ENCODE data around the gene KRTAP10-6. TPM values are rescaled to one million over a fixed set of nuclear protein-coding genes. Genes with fewer than 3 reads are reported as not detected.
A peak's percentile ranks its signal among the peaks of the same experiment; 100 is the strongest.
"Not testable (repeated sequence)": the region's sequence is repeated elsewhere in the genome, so short reads cannot be mapped to it uniquely, and the experiment has no call there.

Gene KRTAP10-6
- total RNA-seq, 1 experiment from 2014 or later: not detected

DNA sequence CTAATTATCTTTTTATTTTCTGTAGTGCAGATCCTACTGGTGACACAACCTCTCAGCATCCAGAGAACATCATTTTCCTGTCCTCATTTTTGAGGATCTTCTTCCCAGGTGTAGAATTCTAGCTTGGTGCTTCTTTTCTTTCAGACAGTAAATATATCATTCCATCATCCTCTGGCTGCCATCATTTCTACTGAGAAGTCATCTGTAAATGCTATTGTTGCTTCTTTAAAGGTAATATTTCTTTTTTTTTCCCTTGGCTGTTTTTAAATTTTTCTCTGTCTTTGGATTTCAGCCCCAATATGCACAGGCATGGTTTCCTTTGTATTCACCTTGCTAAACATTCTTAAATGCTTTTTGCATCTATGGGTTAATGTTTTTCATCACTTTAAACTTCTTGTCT, 31.3 kb upstream of the KRTAP10-6 start:
- in situ Hi-C loops (cut with HindIII; ENCODE audit: low pct_unique_long_range_greater_than_20kb, low sequenced_read_pairs): no loop called here
- no peak for DNase-seq (ENCODE audit: low read depth, low spot score)

DNA sequence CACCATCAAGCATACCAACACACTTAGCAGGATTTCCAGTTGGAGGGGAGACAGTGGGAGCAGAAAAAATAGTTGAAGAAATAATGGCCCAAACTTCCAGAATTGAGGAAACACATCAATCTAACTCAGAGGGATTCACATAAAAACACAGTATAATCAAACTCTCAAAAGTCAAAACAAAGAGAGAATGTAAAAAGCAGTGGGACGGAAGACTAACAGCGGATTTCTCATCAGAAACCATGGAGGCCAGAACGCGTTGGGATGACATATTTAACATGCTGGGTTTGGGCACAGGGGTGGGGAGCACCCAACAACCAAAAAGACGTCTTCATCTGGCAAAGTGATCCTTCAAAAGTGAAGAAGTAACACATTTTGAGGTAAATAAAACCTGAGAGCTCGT, 27.6 kb upstream of the KRTAP10-6 start:
- DNase-seq (ENCODE audit: low read depth, low spot score): no peak
- in situ Hi-C loops (cut with HindIII; ENCODE audit: low pct_unique_long_range_greater_than_20kb, low sequenced_read_pairs): no loop called here

DNA sequence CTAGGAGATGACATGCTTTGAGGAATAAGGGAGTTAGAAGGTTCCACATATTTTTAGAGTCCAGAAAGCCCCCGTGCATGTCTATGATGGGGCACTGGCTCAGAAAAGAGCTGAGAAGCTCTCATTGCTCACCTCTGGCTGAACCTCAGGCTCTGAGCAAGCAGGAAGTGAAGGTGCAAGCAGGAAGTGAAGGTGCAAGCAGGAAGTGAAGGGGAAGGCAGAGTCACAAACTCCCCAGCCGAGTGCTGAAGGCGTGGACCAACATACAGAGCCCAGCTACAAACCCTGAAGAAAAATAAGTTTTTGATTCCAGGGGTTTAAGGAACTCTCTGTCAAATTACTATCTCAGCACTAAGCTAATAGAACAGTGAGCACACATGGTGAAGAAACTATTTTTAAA, 26.6 kb upstream of the KRTAP10-6 start:
- no peak for DNase-seq (ENCODE audit: low read depth, low spot score)
- in situ Hi-C loops (cut with HindIII; ENCODE audit: low pct_unique_long_range_greater_than_20kb, low sequenced_read_pairs): no loop called here

DNA sequence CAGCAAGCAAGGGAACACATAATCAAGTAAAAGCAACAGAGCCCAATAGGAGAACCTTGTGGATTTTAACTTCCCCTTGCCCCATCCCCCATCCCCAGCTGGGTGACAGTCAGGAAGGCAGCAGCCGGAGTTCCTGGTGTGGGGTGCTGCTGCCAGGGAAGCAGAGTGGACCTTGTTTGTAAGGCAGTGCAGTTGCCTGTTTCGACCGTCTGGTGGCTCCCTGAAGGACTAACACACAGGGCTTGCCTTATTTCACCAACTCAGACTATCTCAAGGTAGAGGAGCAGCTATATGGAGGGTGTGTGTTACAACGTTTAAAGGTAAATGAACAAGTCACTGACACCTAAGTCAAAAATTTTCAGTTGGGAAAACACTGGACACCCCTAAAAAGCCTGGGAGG, 26.2 kb upstream of the KRTAP10-6 start:
- in situ Hi-C loops (cut with HindIII; ENCODE audit: low pct_unique_long_range_greater_than_20kb, low sequenced_read_pairs): no loop called here
- peak; percentile 41 for DNase-seq (ENCODE audit: low read depth, low spot score)

DNA sequence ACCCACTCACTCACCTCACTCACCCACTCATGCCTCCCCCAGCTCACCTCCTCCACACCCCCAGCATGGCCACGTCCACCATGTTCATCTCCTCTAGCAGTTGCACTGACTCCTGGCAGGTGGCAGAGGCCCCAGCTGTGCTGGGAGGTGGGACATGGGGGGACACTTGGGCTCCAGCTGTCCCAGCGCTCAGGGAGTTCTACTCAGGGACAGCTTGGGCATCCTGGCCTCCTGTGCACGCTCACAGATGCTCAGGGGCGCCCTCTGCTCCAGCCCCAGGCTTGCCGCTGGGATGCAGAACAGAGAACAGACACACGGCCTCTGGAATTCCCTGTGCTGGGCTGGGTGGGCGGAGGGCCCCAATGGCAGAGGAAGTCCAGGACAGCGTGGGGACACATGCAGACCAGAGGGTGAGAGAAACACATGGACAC, 24.8 kb upstream of the KRTAP10-6 start:
- in situ Hi-C loops (cut with HindIII; ENCODE audit: low pct_unique_long_range_greater_than_20kb, low sequenced_read_pairs): no loop called here
- no peak for DNase-seq (ENCODE audit: low read depth, low spot score)

DNA sequence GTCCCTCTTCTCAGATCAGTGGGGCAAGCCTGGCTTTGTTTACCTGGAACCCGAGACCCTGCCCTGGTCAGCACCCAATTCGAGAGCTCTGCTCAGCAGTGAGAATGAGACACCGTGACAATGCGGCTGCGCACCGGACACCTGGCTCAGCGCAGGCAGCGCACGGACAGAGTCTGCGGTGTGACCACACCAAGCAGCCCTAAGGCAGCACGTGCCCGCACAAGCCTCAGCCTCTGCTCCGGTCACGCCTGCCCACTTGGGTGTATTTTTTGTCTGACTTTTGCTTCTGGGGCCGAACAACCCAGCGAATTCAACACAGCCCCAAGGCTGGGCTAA, 24.3 kb upstream of the KRTAP10-6 start:
- DNase-seq (ENCODE audit: low read depth, low spot score): no peak
- in situ Hi-C loops (cut with HindIII; ENCODE audit: low pct_unique_long_range_greater_than_20kb, low sequenced_read_pairs): no loop called here

DNA sequence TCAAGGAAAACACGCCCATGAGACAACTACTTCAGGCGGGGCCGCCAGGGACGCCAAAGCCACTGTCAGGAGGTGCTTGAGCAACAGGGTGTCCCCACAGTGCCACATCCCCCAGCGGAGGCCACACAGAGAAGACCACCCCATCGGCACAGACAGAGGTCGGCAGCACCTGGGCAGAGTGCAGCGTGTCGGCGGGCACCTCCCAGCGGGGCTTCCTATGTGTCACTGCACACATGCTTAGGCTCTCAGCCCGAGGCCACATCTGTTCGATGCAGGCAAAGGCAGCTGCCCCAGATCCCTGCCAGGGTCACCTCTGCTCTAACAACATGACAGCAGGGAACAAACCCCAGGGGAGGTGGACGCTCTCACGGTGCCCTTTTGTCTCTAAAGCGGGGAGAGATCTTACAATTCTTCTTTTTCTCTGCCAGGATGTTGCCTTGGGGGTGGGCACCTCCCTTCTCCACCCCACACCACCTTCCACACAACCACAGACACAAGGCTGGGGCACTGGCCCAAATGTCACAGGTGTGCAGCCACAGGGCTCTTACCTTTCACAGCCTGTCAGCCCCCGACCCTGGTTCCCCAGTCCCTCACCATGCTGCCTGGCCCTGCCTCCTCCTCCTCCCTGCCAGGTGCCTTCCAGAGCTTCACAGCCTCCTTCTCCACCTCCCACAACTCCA, 23.7 kb upstream of the KRTAP10-6 start:
- in situ Hi-C loops (cut with HindIII; ENCODE audit: low pct_unique_long_range_greater_than_20kb, low sequenced_read_pairs): no loop called here
- no peak for DNase-seq (ENCODE audit: low read depth, low spot score)

DNA sequence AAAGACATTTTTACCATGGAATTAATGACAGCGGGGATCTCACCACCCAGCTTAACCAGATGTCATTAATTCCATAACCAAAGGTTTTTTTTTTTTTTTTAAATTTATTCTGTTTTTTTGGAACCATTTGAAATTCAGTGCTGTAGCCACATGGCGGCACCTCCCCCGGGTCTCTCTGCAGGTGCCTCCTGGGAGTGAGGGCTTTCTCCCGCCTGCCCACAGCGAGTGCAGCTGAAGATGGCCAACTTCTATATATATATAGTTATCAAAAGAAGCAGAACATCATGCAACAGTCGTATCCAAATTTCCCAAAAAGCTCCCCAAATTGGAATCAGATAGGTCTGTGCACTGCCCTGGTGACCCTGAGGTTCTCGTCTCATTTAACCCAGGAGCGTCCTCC, 23.2 kb upstream of the KRTAP10-6 start:
- in situ Hi-C loops (cut with HindIII; ENCODE audit: low pct_unique_long_range_greater_than_20kb, low sequenced_read_pairs): no loop called here
- no peak for DNase-seq (ENCODE audit: low read depth, low spot score)

DNA sequence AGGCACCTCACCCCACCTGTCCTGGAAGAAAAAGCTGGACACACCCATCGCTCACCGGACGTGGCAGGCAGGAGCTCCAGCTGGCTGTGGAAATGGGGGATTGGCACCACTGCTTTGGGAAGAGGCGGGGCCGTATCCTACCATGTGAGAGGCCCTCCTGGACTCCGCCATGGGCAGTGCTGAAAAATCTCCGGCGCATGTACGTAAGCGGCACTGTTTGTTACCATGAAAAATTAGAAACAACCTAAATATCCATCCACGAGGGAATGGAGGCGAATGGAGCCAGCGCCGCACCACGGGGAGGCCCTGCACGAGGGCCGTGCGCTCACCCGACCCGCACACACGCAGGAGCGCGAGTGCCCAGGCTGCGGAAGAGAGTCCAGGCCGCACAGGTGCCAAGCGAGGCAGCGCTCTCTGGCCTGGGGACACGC, 22.7 kb upstream of the KRTAP10-6 start:
- in situ Hi-C loops (cut with HindIII; ENCODE audit: low pct_unique_long_range_greater_than_20kb, low sequenced_read_pairs): no loop called here
- DNase-seq (ENCODE audit: low read depth, low spot score): no peak

DNA sequence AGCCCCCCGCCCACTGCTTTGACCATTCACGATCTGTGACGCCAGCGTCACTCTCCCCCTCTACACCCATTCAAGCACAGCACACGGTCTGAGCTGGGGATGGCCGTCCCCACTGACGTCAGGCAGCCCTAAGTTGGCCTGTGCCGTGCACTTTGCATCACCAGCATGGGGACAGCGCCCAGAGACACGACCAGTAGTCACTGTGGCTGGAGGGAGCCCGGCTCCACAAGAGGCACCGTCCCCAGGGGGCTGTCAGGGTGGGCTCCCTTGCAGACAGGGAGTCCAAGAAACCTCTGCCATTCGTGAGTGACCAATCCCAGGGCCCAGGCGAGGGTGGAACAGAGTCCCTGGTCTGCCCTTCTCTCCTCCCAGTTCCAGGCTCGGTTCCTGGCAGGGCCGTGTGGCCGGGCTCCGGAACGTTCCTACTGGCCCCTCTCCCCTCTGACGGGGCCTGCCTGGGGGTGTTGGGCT, 21.9 kb upstream of the KRTAP10-6 start:
- no peak for DNase-seq (ENCODE audit: low read depth, low spot score)
- in situ Hi-C loops (cut with HindIII; ENCODE audit: low pct_unique_long_range_greater_than_20kb, low sequenced_read_pairs): no loop called here

DNA sequence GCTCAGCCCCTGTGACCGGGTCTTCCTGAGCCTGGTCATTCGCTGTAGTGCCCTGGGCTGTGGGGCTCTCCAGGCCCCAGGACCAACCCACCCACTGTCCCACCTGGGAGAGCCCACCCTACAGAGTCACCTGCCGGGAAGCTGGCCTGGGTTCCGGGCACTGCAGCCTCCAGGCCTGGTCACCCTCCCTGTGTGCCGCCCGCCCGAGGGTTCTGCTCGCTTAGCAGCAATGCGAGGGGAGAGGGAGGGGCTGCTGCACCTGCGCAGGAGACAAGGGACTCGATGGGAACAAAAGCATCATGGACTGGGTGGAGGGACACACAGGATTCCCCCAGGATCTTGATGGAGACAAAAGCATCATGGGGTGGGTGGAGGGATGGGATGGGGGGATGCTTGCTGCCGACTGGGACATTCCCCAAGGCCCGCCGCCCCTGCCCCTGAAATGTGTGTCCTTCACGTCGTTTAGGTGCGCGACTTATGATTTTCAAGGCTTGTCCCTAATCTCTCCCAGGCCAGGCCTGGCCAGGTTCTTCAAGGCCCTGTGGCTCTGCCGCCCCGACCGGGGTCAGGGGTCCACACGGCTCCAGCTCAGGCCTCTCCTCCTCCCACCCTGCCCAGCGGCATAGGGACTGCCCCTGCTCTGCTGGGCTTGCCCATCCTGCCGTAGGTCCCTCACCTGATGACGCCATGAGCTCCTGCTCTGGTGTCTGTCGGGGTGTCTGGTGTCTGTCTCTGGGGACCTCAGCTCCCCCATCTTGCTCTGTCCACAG, 21.3 kb upstream of the KRTAP10-6 start:
- DNase-seq (ENCODE audit: low read depth, low spot score): no peak
- in situ Hi-C loops (cut with HindIII; ENCODE audit: low pct_unique_long_range_greater_than_20kb, low sequenced_read_pairs): no loop called here

DNA sequence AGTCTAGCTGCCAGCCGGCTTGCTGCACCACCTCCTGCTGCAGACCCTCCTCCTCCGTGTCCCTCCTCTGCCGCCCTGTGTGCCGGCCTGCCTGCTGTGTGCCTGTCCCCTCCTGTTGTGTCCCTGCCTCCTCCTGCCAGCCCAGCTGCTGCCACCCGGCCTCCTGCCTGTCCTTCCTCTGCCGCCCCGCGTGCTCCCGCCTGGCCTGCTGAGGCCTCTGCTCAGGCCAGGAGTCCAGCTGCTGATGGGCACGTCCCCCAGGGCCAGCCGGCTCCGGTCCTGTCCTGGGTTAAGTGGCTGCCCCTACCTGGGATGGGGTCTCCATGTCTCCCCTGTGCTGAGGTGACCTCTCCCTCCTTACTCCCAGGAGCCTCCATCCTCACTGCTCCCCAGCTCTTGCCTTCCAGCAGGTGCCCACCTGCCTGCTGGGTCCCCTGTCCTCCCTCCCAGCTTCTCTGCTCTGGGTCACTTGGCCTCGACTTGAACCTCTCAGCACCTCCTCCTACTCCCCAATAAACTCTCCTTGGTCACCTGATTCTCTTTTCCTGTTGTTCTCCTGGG, 20.4 kb upstream of the KRTAP10-6 start:
- no peak for DNase-seq (ENCODE audit: low read depth, low spot score)
- in situ Hi-C loops (cut with HindIII; ENCODE audit: low pct_unique_long_range_greater_than_20kb, low sequenced_read_pairs): no loop called here

DNA sequence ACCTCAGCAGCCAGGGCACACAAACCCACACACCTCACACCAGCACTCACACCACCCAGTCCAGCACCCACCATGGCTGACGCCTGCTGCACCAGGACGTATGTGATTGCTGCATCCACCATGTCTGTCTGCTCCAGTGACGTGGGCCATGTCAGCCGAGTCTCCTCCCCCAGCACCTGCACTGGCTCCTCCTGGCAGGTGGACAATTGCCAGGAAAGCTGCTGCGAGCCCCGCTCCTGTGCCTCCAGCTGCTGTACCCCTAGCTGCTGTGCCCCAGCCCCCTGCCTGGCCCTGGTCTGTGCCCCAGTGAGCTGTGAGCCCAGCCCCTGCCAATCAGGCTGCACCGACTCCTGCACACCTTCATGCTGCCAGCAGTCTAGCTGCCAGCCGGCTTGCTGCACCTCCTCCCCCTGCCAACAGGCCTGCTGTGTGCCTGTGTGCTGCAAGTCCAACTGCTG, 19.8 kb upstream of the KRTAP10-6 start, which contains the start of gene KRTAP10-8:
TSS of gene KRTAP10-8 (plus strand) at position 51 of the 458 bp plus-strand sequence. CDS start at position 73, 22 bp downstream.
- no peak for DNase-seq (ENCODE audit: low read depth, low spot score)
- in situ Hi-C loops (cut with HindIII; ENCODE audit: low pct_unique_long_range_greater_than_20kb, low sequenced_read_pairs): no loop called here

DNA sequence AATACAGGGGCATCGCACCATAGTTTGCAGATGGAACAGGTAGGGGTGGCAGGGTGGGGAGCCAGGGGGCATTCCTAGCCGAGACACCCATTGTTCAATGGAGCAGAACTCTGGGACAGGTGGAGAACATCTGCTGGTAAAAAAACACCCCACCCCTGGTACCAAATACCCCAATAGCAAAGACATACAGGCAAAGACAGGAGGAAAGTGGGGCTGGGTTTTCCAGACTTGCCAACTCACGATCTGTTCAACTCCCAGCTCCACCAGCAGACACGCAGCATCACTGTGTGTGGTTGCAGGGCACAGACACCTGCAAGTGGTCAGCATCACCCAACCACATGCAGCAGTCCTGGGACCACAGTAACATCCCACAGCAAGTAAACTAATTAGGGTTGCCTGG, 19.2 kb upstream of the KRTAP10-6 start:
- in situ Hi-C loops (cut with HindIII; ENCODE audit: low pct_unique_long_range_greater_than_20kb, low sequenced_read_pairs): no loop called here
- no peak for DNase-seq (ENCODE audit: low read depth, low spot score)

DNA sequence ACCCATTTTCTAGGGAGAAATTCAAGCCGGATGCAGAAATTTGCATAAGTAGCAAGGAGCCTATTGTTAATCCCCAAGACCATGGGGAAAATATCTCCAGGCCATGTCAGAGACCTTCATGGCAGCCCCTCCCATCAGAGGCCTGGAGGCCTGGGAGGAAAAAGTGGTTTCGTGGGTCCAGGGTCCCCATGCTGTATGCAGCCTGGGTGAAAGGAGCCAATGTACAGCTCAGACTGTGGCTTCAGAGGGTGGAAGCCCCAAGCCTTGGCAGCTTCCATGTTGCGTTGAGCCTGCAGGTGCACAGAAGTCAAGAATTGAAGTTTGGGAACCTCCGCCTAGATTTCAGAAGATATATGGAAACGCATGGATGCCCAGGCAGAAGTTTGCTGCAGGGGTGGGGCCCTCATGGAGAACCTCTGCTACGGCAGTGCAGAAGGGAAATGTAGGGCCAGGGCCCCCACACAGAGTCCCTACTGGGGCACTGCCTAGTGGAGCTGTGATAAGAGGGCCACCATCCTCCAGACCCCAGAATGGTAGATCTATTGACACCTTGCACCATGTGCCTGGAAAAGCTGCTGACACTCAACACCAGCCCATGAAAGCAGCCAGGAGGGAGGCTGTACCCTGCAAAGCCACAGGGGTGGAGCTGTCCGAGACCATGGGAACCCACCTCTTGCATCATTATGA, 18.0 kb upstream of the KRTAP10-6 start:
- DNase-seq (ENCODE audit: low read depth, low spot score); in situ Hi-C loops (cut with HindIII; ENCODE audit: low pct_unique_long_range_greater_than_20kb, low sequenced_read_pairs): not testable (repeated sequence)

DNA sequence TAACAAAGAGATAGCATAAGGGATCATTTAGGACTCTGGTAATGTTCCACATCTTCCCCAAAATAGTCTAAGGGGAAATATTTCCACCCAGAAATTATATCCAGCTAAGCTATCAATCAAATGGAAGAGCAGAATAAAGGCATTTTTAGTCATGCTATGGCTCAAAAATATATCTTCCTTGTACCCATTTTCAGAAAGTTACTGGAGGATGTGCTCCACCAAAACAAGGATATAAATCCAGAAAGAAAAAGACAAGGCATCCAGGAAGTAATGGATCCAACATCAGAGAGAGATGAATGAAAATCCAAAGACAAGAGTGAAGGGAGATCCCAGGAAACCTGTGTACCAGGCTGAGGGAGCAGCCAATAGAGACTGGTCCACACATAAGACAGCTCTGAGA, 16.9 kb upstream of the KRTAP10-6 start:
- DNase-seq (ENCODE audit: low read depth, low spot score): no peak
- in situ Hi-C loops (cut with HindIII; ENCODE audit: low pct_unique_long_range_greater_than_20kb, low sequenced_read_pairs): no loop called here

DNA sequence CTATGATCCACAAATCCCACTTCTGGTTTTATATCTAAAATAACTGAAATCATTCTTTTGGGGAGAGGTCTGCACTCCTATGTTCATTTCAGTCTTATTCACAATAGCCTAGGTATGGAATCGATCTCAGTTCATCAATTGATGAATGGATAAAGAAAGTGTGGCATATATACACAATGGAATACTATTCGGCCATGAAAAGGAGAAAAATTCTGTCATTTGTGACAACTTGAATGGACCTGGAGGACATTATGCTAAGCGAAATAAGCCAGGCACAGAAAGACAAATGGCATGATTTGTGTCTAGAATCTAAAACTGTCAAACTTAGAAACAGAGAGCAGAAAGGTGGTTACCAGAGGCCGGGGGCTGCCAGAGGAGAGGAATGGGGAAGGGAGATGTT, 14.2 kb upstream of the KRTAP10-6 start:
- no peak for DNase-seq (ENCODE audit: low read depth, low spot score)
- in situ Hi-C loops (cut with HindIII; ENCODE audit: low pct_unique_long_range_greater_than_20kb, low sequenced_read_pairs): no loop called here

DNA sequence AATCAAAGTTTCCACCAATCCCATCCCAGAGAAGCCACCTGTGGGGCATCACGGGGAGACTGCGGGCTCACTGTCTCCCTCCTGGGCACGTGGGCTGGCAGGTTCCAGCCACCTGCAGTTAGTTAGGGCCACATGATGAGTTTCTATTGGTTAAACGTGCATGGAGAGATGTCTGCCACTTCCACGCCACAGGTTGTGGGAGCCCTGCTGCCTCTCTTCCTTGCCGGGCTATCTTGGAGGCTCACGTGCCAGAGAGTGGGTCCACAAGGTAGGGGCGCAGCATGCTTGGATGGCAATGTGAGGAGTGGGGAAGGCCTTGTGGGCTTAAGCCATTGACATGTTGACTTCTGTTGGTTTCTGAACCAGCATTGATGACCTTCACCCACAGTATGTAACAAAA, 11.6 kb upstream of the KRTAP10-6 start:
- in situ Hi-C loops (cut with HindIII; ENCODE audit: low pct_unique_long_range_greater_than_20kb, low sequenced_read_pairs): no loop called here
- no peak for DNase-seq (ENCODE audit: low read depth, low spot score)

Measured in SK-MEL-5 (cell line).